SK-N-SH (cell line): Measurements from ENCODE around the gene CRIP1. TPM values are rescaled to one million over a fixed set of nuclear protein-coding genes. Genes with fewer than 3 reads are reported as not detected.

ENCODE experiments used
- CTCF ChIA-PET: fragments of 300-600, 350-600 bp; formaldehyde crosslinking; extraction: SDS; loops from one replicate; lab custom pipeline; 2021; lab: Yijun Ruan, JAX
- POLR2A ChIA-PET: fragments of 350-600 bp; sonication (Branson Sonifier 250); formaldehyde crosslinking; extraction: SDS; loops from one replicate; lab custom pipeline; 2020; ENCODE audit warnings: antibody characterized with exemption, inconsistent platforms; lab: Yijun Ruan, JAX
- DNase-seq: peaks from one replicate; pipeline ENCODE4 v3.0.0; 2012
- H2AFZ ChIP-seq: fragments of 200-600 bp; sonication (generic); 2 replicates; pipeline ENCODE4 v1.8.1; 2016; ENCODE audit warnings: antibody characterized with exemption, mild to moderate bottlenecking, low read depth
- H3F3A ChIP-seq: fragments of 200-600 bp; sonication (generic); replicated peaks from 2 replicates; pipeline ENCODE3; 2016; ENCODE audit warnings: antibody characterized with exemption, mild to moderate bottlenecking; ENCODE audit not compliant: insufficient read depth
- H3K27ac ChIP-seq, 2 experiments: fragments of 200-500 bp in 1 of 2; fragments of 200-600 bp in 1 of 2; sonication (Bioruptor generic) in 1 of 2; sonication (generic), shearing (Covaris generic) in 1 of 2; 2 replicates each; pipeline versions ENCODE4 v1.5.1 to v1.6.1; 2014 to 2016; ENCODE audit warnings: low read depth in 2 of 2, inconsistent platforms in 1 of 2, low read length in 1 of 2, mild to moderate bottlenecking in 1 of 2, mixed read lengths in 1 of 2
- H3K27me3 ChIP-seq: fragments of 200-600 bp; sonication (generic), shearing (Covaris generic); 2 replicates; pipeline ENCODE4 v1.6.1; 2016; ENCODE audit warnings: mixed run types; ENCODE audit not compliant: insufficient read depth
- H3K36me3 ChIP-seq, 2 experiments: fragments of 200-500 bp in 1 of 2; fragments of 200-600 bp in 1 of 2; sonication (Bioruptor generic) in 1 of 2; sonication (generic) in 1 of 2; replicated peaks in 1 of 2; 2 replicates each; pipeline versions ENCODE3 to v1.5.1; 2014 to 2016; ENCODE audit warnings: low read length in 1 of 2, mild to moderate bottlenecking in 1 of 2; ENCODE audit not compliant: insufficient read depth in 2 of 2, control insufficient read depth in 1 of 2
- H3K4me1 ChIP-seq, 2 experiments: fragments of 200-500 bp in 1 of 2; fragments of 200-600 bp in 1 of 2; sonication (Bioruptor generic) in 1 of 2; sonication (generic), shearing (Covaris generic) in 1 of 2; 2 replicates each; pipeline versions ENCODE4 v1.5.1 to v1.6.1; 2014 to 2016; ENCODE audit warnings: low read depth in 1 of 2, low read length in 1 of 2, mixed run types in 1 of 2; ENCODE audit not compliant: insufficient read depth in 2 of 2, control insufficient read depth in 1 of 2
- H3K4me2 ChIP-seq: fragments of 200-600 bp; sonication (generic), shearing (Covaris generic); 2 replicates; pipeline ENCODE4 v1.6.1; 2017; ENCODE audit warnings: mixed run types
- H3K4me3 ChIP-seq, 2 experiments: fragments of 200-500 bp in 1 of 2; fragments of 200-600 bp in 1 of 2; sonication (Bioruptor generic) in 1 of 2; sonication (generic), shearing (Covaris generic) in 1 of 2; 2 replicates each; pipeline versions ENCODE4 v1.5.1 to v1.8.1; 2014 to 2016; ENCODE audit warnings: low read depth in 2 of 2, inconsistent platforms in 1 of 2, low read length in 1 of 2, mild to moderate bottlenecking in 1 of 2, mixed read lengths in 1 of 2, moderate library complexity in 1 of 2
- H3K79me2 ChIP-seq: fragments of 200-600 bp; sonication (generic); 2 replicates; pipeline ENCODE4 v1.8.1; 2017; ENCODE audit warnings: mild to moderate bottlenecking; ENCODE audit not compliant: insufficient read depth
- H3K9ac ChIP-seq: fragments of 200-600 bp; sonication (generic); 2 replicates; pipeline ENCODE4 v1.6.1; 2017; ENCODE audit warnings: mixed run types
- H3K9me2 ChIP-seq: fragments of 200-600 bp; sonication (generic); 2 replicates; pipeline ENCODE4 v1.6.1; 2017; ENCODE audit warnings: mixed run types
- H3K9me3 ChIP-seq: fragments of 200-600 bp; sonication (generic); 2 replicates; pipeline ENCODE4 v1.6.1; 2017; ENCODE audit warnings: mixed run types, mild to moderate bottlenecking, moderate library complexity
- H4K20me1 ChIP-seq: fragments of 200-600 bp; sonication (generic); 2 replicates; pipeline ENCODE4 v1.6.1; 2017; ENCODE audit warnings: mild to moderate bottlenecking, mixed run types; ENCODE audit not compliant: insufficient read depth
- IRF3 ChIP-seq: fragments of 150-350 bp; IDR thresholded peaks from 2 replicates; pipeline ENCODE4 v1.6.1; 2016; ENCODE audit warnings: mild to moderate bottlenecking, low read depth, low read length
- MXI1 ChIP-seq: IDR thresholded peaks from 2 replicates; pipeline ENCODE4 v1.6.1; 2012; ENCODE audit warnings: mild to moderate bottlenecking, low read depth, low read length, improper control_type of control experiment
- NFIC ChIP-seq: IDR thresholded peaks from 2 replicates; pipeline ENCODE4 v1.4.0; 2012; ENCODE audit warnings: borderline replicate concordance
- TAF1 ChIP-seq: IDR thresholded peaks from 2 replicates; pipeline ENCODE4 v1.6.1; 2012; ENCODE audit warnings: low read depth, mild to moderate bottlenecking, low read length, moderate library complexity, borderline replicate concordance
- ZBTB33 ChIP-seq: IDR thresholded peaks from 2 replicates; pipeline ENCODE4 v1.4.0; 2012; ENCODE audit warnings: low read depth, borderline replicate concordance
- WGBS: methylation state at CpG from one replicate; pipeline ENCODE4 v1.1.6; 2017; ENCODE audit warnings: low lambda C conversion rate; 5-methylcytosine and 5-hydroxymethylcytosine counted together
- polyA plus RNA-seq, 3 experiments: library from polyadenylated mRNA; depleted of rRNA; stranded (reverse); fragments of >200 nt; gene quantifications; 2 replicates each; pipeline ENCODE4 v1.2.3, GENCODE V29; 2012

Gene CRIP1
- polyA plus RNA-seq, 1 of the 3 experiments (the other 2 are of a cell fraction) = 0.72 TPM

GRCh38 chr14:105473677-105474482, 12.8 kb upstream of the CRIP1 start (continued):
- TF ChIP-seq NFIC (no peak), IRF3 (no peak), TAF1 (no peak), ZBTB33 (no peak)
- TF ChIP-seq, all 33 proteins: peak for 7

GRCh38 chr14:105474483-105475268, 12.0 kb upstream of the CRIP1 start, which contains the start of gene CRIP2:
TSS of gene CRIP2 (plus strand) at chr14:105474821. CDS start at chr14:105474863, 42 bp downstream.
- Histone ChIP-seq H3K27ac (peak within 1 kb of the TSS; percentile 89 to 99), H3K4me3 (peak within 1 kb of the TSS; percentile 92 to 96), H3F3A (peaks cover 13% of the 10 kb centered on the region), H3K4me2 (peak within 1 kb of the TSS; percentile 96), H3K27me3 (no peaks in the 10 kb centered on the region), H3K9ac (peak within 1 kb of the TSS; percentile 99), H3K79me2 (peaks cover 32% of the 10 kb centered on the region), H3K9me2 (no peaks in the 10 kb centered on the region), H3K36me3 (peaks cover 0 to 7% of the 10 kb centered on the region in 2 experiments), H3K4me1 (peaks cover 18 to 58% of the 10 kb centered on the region in 2 experiments; a peak in 3 of 4 replicates), H4K20me1 (peaks cover 6% of the 10 kb centered on the region; the same call in 1 of the 2 replicates), H2AFZ (no peak within 1 kb of the TSS), H3K9me3 (no peaks in the 10 kb centered on the region)
- ChIA-PET CTCF (interaction anchor here (0.9 to 8.1 kb wide), 4 partner anchors 9 to 51 kb away, joined by 3 to 137 read pairs (median 31); partner anchors contain the start of genes CRIP1 and TEDC1), POLR2A (no interaction called here)
- peak; percentile 91 for DNase-seq
- TF ChIP-seq MXI1 (peak; percentile 3; the same call in 1 of the 2 replicates), NFIC (no peak)
- WGBS = 0% methylated on average over 13 of the region's 118 CpGs
